ENCODE data around the gene IGSF21.

DNA sequence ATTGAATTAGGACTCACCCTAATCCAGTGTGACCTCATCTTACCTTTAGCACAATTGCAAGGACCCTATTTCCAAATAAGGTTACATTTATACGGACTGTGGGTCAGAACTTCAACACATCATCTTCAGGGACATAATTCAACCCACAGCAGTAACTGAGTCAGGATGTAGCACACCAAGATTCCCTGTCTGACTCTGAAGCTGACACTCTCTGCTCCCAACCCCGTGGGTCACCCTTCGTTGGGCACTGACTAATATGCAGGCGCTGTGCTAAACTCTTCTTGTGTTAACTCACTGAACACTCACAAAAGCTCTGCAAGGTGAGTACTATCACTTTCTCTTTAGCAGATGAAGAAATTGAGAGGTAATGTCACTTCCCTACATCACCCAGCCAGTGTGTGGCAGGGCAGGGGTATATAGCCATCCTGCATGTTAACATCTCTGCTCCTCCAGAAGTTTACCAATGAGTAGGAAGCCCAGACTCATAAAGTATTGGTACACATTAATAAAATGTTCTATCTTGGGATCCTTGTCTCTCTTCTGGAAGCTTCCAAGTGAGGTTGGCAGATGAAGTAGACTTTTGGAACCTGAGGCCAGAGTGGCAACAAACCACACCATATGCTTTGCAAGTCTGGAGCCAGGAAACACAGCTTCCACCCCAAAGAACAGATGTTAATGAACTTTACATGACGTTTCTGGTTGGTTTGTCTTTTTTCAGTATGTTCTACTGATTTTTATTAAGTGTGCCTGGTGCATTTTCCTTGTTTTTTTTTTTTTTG lies 233.9 kb downstream of the IGSF21 start:
- TF ChIP-seq POLR2A (IDR thresholded peaks at IDR 0.05; ENCODE audit: low read length) (no peak), GATA1 (IDR thresholded peaks at IDR 0.05; ENCODE audit: low read depth, low read length) (no peak)
